ENCODE measurements around the gene RWDD2A.
"Not testable (repeated sequence)": the region's sequence is repeated elsewhere in the genome, so short reads cannot be mapped to it uniquely, and the experiment has no call there.

The RWDD2A gene

GRCh38 chr6:83192871-83193746 lies at the start of gene RWDD2A, which contains the start of gene PGM3:
TSS of gene RWDD2A (plus strand) at chr6:83193357. CDS start at chr6:83194452, 1,095 bp downstream.
TSS of gene PGM3 (minus strand) at chr6:83193265. CDS start at chr6:83191012, 2,253 bp downstream.
- DNase-seq (ENCODE audit: low spot score) = peak; percentile 97

- no peak for DNase-seq (ENCODE audit: low spot score)
Observed at GRCh38 chr6:83151114-83151513, 42.0 kb upstream of the RWDD2A start.

GRCh38 chr6:83152913-83153312 lies 40.2 kb upstream of the RWDD2A start:
- DNase-seq (ENCODE audit: low spot score) = no peak

- DNase-seq (ENCODE audit: low spot score) = no peak
Observed at GRCh38 chr6:83153883-83154521, 39.2 kb upstream of the RWDD2A start.

DNA sequence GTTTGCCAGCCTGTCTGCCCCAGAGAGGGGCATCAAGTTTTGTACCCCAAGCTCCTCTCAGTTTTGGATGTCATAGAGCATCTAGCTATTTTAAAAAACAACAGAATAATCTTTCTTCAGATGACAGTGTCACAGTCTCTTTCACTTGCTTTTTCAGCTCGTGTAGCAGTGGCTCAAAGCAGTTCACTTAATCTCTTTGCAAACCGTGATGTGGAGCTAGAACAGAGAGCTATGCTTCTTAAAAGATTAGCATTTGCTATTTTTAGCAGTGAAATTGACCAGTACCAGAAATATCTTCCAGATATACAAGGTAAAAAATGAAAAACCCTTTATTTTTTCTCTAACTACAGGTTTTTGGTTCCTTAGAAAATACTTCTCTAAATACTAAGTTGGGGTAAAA lies 37.4 kb upstream of the RWDD2A start:
- no peak for DNase-seq (ENCODE audit: low spot score)

DNA sequence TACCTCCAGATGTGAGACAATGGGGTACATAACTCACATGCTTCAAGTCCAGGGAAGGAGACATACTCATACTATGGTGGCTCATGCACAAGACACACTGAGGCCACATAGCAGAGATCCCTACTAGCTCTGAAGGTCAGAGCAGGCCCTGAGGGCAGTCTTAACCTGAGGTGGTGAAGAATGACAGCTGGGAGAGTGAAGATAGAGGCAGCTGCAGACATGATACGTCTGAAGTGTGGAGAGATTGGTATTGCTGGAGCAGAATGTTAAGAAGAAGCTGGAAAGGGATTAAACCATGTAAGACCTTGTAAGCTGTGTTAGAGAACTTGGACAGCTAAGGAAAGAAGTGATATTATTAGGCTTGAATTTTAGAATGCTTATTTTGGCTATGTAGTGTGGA lies 33.0 kb upstream of the RWDD2A start:
- no peak for DNase-seq (ENCODE audit: low spot score)

GRCh38 chr6:83167726-83168278 lies 25.4 kb upstream of the RWDD2A start:
- no peak for DNase-seq (ENCODE audit: low spot score)

GRCh38 chr6:83168556-83168955 lies 24.6 kb upstream of the RWDD2A start:
- no peak for DNase-seq (ENCODE audit: low spot score)

GRCh38 chr6:83169106-83169505 lies 24.1 kb upstream of the RWDD2A start:
- no peak for DNase-seq (ENCODE audit: low spot score)

DNA sequence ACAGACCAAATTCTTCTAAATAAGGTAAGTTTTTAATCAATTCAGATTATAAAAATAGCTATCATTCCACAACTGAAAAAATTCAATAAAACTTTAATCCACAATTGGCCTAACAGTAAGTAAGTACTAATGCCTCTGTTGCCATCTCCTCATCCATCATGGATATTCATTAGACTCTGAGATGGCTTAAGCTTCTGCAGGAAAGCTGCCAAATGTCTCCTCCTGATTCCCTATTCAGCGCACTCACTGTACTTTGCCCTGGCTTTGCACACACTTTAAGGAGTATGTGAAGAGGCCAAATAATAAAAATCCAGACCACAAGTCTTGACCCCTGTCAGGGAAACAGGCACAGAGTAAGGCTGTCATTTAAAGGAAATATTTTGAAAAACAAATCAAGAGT lies 23.6 kb upstream of the RWDD2A start:
- DNase-seq (ENCODE audit: low spot score) = no peak

DNA sequence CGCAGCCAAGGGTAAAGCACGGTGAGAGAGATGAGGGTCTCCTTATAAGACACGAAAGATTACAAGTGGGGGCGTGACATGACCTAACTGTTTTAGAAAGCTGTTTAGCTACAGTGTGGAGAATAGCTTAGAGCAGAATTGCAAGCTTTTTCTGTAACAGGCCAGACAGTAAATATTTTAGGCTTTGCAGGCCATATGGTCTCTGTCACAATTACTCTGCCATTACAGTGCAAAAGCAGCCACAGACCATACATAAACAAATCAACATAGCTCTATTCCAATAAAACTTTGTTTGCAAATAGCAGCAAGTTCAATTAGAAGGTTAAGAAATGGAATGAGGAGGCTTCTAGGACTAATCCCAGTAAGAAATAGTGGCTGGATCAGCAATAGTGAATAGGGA lies 16.9 kb upstream of the RWDD2A start:
- DNase-seq (ENCODE audit: low spot score) = no peak

DNA sequence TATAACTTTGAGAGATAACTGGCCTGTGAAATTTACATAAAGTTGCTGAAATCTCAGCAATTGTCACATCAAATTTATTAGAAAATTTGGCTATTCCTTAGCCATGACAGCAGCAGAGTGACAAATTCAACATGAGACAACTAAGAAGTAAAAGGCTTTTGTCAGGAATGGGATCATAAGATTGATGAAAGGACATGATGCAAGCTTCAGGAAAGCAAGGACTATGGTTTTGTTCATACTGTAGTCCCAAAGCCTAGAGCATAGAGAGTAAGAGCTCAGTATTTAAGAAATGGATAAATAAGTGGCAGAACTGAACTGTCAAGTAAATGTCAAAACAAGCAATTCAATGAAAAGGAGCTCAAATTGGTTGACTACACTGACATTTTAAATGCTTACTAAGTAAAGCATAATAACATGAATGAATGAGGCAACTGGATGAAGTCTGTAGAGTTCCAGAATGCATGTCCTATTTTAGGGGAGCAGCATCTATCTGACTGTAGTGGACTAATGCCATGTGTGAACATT lies 12.7 kb upstream of the RWDD2A start:
- DNase-seq (ENCODE audit: low spot score) = no peak

DNA sequence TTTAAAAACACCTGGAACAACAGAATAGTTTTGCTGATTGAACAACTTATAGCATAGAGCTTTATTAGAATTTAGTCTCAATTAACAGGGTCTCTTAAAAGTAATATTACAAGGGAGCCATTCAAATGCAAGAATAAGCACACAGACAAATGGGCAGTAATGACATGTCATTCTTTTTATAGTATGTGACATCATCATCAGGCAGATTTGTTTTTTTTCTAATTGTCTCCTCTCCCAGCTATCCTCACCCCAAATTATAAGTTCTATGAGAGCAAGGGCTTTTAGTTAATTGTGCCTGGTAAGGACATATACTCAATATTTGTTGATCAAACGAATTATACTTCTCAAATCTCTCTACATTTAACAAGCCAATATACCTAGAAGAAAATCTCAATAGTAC lies 11.0 kb upstream of the RWDD2A start:
- DNase-seq (ENCODE audit: low spot score) = no peak

DNA sequence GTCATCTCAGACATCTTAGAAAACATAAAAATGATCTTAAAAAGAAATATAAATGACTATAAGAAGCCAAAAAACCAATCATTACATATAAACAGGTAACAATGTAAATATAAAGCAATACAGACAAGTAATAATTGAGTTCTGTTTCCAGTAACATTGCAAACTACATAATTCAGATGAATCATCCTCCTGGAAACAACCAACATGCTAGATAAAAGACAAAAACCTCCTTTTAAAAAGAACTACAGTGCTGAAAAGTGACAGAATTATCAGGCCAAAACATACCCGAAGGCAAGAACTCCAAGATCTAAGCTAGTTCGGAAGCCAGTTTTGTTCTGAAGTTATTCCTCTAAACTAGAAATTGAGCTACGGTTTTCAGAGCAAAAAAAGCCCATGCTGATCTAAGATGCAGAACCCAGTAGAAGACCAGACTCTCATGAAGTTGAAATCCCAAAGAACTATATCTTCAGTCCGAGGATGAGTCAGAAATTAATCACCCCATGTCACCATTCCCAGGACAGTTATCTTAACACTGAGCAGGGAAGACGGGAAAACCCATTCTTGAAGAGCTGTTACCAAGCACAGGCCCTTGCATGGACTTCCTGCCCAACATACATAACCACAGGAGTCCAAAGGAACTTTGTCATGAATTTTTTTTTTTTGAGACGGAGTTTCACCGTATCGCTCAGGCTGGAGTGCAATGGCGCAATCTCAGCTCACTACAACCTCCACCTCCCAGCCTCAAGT lies 9.9 kb upstream of the RWDD2A start:
- DNase-seq (ENCODE audit: low spot score) = peak; percentile 76

GRCh38 chr6:83185096-83185495 lies 8.1 kb upstream of the RWDD2A start:
- no peak for DNase-seq (ENCODE audit: low spot score)

DNA sequence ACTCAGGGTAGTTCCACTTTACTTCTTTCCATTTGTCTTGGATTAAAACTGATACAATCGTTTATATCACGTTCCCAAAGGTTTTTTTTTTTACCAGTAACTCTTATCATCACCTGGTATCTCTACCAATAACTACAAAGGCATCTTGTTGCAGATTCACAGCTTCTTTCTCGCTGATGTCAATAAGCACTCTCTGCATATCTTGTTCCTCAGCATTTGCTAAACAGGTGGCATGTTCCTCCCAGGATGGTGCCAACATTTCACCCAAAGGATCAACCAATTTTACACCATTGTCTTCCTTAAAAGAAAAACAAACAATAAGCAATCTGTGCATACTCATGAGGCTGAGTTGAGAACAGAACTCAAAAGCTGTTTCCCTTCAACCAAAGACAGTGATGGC lies 4.7 kb upstream of the RWDD2A start:
- no peak for DNase-seq (ENCODE audit: low spot score)

GRCh38 chr6:83190626-83191025 lies 2.5 kb upstream of the RWDD2A start:
- no peak for DNase-seq (ENCODE audit: low spot score)

DNA sequence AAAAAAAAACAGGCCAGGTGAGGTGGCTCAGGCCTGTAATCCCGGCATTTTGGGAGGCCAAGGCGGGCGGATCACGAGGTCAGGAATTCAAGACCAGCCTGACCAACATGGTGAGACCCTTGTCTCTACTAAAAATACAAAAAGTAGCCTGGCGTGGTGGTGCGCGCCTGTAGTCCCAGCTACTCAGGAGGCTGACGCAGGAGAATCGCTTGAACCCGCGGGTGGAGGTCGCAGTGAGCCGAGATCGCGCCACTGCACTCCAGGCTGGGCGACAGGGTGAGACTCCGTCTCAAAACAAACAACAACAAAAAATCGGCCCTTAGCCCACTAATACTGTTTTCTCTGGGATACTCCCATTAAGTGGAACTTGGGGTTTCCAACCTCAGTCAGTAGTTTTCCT lies 1.2 kb upstream of the RWDD2A start:
- DNase-seq (ENCODE audit: low spot score) = not testable (repeated sequence)

- DNase-seq (ENCODE audit: low spot score) = peak; percentile 7
Observed at GRCh38 chr6:83192456-83192855, 701 bp upstream of the RWDD2A start.

DNA sequence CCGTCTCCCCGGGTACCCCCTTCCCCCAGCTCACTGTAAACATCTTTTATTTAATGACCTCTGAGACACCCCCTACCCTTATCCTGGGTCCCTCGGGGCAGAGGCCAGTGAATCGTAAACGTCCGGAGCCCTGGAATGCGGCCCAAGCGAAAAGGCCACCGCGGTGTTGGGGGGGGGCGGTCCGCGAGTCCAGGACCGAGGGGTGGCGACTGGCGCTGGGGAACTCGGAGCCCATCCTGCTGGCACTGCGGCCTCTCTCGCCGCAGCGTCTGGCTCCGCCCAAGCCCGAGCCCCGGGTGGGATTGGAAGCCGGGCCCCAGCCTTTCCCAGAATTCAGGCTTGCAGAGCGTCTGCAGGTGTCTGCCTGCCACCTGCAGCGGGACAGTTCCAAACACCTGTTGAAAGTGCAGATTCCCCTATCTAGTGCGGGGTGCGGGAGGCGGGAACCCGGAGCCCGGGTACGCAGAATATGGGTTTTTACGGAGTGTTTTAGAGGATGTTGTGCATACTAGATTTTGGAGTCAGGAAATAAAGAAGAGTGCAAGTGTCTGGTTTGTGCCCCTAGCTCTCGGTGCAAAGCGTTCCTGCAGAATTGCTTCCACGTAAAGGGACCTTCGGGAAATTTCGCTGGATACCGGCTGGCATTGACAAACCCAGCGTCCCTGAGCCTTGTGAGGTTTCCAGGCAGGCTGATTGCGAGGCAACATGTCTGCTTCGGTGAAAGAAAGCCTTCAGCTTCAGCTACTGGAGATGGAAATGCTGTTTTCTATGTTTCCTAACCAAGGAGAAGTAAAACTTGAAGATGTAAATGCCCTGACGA lies 800 bp downstream of the RWDD2A start:
- DNase-seq (ENCODE audit: low spot score) = peak; percentile 53

DNA sequence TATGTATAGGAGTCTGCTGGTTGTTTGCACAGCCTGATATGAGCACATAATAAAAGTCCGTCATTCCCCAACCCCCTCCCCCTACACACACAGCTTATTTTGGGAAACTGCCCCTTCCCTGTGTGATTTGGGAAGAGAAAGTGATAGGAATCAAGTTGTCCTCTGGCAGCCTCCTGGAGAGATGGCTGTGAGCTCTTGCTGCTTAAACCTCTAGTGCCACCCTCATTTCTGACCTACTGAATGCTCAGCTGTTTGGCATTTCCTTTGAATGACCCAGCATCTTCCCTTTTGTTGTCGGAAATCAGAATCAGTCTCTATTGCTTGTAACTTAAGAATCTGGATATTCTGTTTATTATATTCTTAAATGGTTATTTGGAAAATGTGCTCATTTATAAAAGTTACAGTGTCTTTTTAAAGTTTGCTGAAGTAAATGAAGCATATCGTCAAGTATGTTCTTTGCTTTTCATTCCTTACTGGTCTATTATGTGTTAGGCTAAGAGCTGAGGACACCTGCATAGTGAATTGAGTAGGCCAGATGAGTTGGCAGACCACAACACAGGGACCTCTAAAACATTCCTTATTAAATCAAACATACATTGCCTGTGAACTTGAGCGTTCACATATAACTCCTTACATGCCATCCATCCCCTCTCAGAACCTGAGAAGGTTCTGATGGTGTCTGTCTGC lies 5.5 kb downstream of the RWDD2A start:
- DNase-seq (ENCODE audit: low spot score) = peak; percentile 29

Measured in AG08395 (cell line).